Ascending aorta (tissue), 2 donors: ENCODE measurements around the gene MEOX1. TPM values are rescaled to one million over a fixed set of nuclear protein-coding genes. Genes with fewer than 3 reads are reported as not detected.

Experiments
- DNase-seq, 2 donors: peaks; one replicate each; pipeline ENCODE4 v3.0.0-alpha.2; 2019; ENCODE audit warnings: low spot score in 2 of 2
- H3K27ac ChIP-seq, 2 donors: fragments of 200-600 bp; sonication (generic); one replicate each; pipeline ENCODE4 v1.5.1; 2016 to 2017; ENCODE audit warnings: mild to moderate bottlenecking in 1 of 2
- H3K27me3 ChIP-seq: fragments of 200-600 bp; sonication (generic); one replicate; pipeline ENCODE4 v1.5.1; 2017
- H3K36me3 ChIP-seq, 2 donors: fragments of 200-600 bp; sonication (generic); one replicate each; pipeline ENCODE4 v1.5.1; 2016
- H3K4me1 ChIP-seq, 2 donors: fragments of 200-600 bp; sonication (generic); one replicate each; pipeline ENCODE4 v1.5.1; 2016 to 2017; ENCODE audit warnings: mild to moderate bottlenecking in 1 of 2
- H3K4me3 ChIP-seq, 2 donors: fragments of 200-600 bp; sonication (generic); one replicate each; pipeline ENCODE4 v1.5.1; 2016 to 2017; ENCODE audit warnings: mild to moderate bottlenecking in 1 of 2
- H3K9me3 ChIP-seq, 2 donors: fragments of 200-600 bp; sonication (generic); one replicate each; pipeline ENCODE4 v1.5.1; 2016
- intact Hi-C: fragments of 100-400 bp; cut with DNase I; formaldehyde crosslinking; loops from one replicate; pipeline ENCODE4 v1.15.1; 2023
- total RNA-seq: library from RNA; depleted of rRNA; stranded (reverse); fragments of >200 nt; gene quantifications from one replicate; pipeline ENCODE4 v1.1.0, GENCODE V29; 2016
- TF ChIP-seq, protein P1 (sequence below), 3 experiments: fragments of 200-600 bp in 2 of 3; fragments of 450-650 bp in 1 of 3; sonication (generic) in 2 of 3; IDR thresholded peaks; one replicate each; pipeline ENCODE4 v1.5.1; 2016 to 2019; ENCODE audit warnings: antibody characterized with exemption in 3 of 3, mild to moderate bottlenecking in 1 of 3, moderate library complexity in 1 of 3

The MEOX1 gene
- total RNA-seq, 1 donor from 2014 or later: 17.8 TPM

DNA sequence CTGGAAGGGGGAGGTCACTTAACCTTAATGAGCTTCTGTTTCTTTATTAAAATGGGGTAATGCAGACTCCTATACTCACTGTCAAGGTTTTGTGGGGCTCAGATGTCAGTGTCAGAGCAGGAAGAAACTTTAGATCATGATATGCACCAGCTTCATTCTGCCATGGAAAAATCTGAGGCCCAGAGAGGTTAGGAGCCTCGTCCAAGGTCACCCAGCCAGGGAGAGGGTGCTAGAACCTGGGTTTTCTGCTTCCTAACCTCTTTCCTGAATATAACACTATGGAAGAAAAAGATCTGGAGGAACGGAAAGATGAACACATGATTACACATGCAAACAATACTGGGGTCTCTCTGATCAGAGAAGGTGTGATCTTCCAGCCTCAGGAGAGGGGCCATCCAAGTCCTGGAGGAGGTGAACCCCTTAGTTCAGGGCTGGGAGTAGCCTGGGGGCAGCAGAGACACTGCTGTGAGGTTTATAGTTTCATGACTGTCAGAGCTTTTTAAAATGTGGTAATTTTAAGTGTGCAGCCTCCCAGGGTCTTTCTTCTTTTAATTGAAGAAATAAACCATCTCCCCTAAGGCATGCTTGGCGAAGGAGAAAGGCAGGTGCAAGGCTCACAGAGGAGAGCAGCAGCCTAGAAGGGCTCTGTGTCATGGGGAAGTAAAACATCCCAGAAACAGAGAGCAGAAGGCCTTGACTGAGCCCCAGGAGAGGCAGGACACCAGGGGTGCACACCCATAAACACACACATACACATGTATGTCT is 10.2 kb upstream of the MEOX1 start:
- Histone ChIP-seq H3K4me3 (no peak overlapping the region), H3K27me3 (no peaks in the 10 kb centered on the region), H3K36me3 (no peaks in the 10 kb centered on the region), H3K27ac (no peak overlapping the region), H3K4me1 (peaks cover 0 to 9% of the 10 kb centered on the region in 2 donors), H3K9me3 (no peaks in the 10 kb centered on the region)
- no peak for DNase-seq
- TF ChIP-seq, protein P1, sequence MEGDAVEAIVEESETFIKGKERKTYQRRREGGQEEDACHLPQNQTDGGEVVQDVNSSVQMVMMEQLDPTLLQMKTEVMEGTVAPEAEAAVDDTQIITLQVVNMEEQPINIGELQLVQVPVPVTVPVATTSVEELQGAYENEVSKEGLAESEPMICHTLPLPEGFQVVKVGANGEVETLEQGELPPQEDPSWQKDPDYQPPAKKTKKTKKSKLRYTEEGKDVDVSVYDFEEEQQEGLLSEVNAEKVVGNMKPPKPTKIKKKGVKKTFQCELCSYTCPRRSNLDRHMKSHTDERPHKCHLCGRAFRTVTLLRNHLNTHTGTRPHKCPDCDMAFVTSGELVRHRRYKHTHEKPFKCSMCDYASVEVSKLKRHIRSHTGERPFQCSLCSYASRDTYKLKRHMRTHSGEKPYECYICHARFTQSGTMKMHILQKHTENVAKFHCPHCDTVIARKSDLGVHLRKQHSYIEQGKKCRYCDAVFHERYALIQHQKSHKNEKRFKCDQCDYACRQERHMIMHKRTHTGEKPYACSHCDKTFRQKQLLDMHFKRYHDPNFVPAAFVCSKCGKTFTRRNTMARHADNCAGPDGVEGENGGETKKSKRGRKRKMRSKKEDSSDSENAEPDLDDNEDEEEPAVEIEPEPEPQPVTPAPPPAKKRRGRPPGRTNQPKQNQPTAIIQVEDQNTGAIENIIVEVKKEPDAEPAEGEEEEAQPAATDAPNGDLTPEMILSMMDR (IDR thresholded peaks at IDR 0.05): no peak
- intact Hi-C loops: no loop called here

DNA sequence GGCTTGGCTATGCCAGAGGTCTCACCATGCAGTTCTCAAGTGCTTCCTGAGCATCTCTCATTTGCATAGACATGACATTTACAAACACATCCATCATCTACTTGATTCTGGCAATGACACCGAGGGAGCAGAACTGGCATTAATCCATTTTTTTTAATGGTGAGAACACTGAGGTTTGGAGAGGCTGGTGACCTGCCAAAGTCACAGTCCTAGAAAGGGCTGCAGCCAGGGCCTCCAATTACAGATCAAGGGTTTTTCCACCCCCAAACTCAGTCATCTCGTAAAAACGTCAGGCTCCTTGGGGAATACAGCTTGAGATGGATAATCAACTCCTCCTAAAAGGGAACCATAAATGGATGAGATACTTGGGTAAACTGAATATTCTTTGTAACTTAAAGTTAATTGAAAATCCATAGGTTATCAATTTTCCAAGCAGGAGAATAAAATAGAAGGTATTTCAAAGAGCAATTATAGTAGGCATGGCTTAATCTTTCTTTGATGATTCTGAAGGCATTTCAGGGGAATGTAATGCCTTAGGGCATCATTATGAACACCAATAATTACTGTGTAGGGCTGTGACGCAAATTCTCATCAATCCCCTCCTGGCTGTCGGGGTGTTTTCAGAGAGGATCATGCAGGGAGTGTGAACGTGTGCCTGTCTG is 9.4 kb upstream of the MEOX1 start:
- Histone ChIP-seq H3K27me3 (no peaks in the 10 kb centered on the region), H3K9me3 (no peaks in the 10 kb centered on the region), H3K27ac (no peak overlapping the region), H3K4me1 (peaks cover 0 to 9% of the 10 kb centered on the region in 2 donors), H3K4me3 (no peak overlapping the region), H3K36me3 (no peaks in the 10 kb centered on the region)
- no peak for DNase-seq
- intact Hi-C loops: no loop called here
- TF ChIP-seq, protein P1 (IDR thresholded peaks at IDR 0.05): no peak

DNA sequence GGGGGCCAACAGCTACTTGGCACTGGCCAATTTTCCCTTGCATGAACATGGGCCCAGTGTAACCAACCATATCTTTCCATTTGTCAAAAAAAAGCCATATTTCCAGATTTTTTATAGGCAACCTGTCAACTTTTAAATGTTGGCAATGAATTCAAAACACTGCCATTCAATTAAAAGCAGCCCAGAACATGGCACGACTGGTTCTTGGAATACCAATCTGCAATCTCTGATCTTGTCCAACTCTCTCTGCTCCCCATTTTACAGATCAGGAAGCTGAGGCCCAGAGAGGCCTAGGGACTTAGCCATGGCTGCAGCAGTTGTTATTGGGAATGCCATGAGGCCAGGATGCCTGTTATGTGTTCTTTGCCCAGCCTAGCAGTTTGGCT is 8.9 kb upstream of the MEOX1 start:
- no peak overlapping the region for H3K4me3 ChIP-seq
- peaks cover 0 to 9% of the 10 kb centered on the region in 2 donors for H3K4me1 ChIP-seq
- intact Hi-C loops: no loop called here
- no peaks in the 10 kb centered on the region for H3K27me3 ChIP-seq
- H3K9me3 ChIP-seq: no peaks in the 10 kb centered on the region
- DNase-seq: no peak
- no peaks in the 10 kb centered on the region for H3K36me3 ChIP-seq
- TF ChIP-seq, protein P1 (IDR thresholded peaks at IDR 0.05): no peak
- no peak overlapping the region for H3K27ac ChIP-seq

- Histone ChIP-seq H3K36me3 (no peaks in the 10 kb centered on the region), H3K9me3 (no peaks in the 10 kb centered on the region), H3K4me1 (peaks cover 0 to 9% of the 10 kb centered on the region in 2 donors), H3K27ac (no peak overlapping the region), H3K4me3 (no peak overlapping the region), H3K27me3 (no peaks in the 10 kb centered on the region)
- intact Hi-C loops: no loop called here
- no peak for DNase-seq
- TF ChIP-seq, protein P1 (IDR thresholded peaks at IDR 0.05): no peak
These were observed 8.4 kb upstream of the MEOX1 start for GRCh38 chr17:43669971-43670644.

DNA sequence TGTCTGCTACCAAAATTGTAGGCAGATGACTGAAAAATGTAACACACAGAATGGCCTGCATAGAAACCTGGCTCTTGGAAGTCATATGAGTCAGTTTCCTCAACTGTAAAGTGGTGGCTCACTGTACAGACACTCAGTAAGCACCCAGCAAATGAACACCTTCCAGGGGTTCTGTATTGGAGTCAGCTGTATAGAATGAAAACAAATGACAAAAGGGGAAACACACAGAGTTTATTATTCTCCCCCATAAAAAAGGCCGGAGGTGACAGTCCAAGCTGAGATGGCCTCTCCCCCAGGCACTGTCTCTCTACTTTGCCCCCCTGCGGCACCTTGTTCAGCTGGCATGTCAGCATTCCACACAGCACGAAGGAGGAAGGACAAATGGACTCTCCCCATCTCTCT is 6.2 kb upstream of the MEOX1 start:
- intact Hi-C loops: no loop called here
- peaks cover 0 to 9% of the 10 kb centered on the region in 2 donors for H3K4me1 ChIP-seq
- no peak overlapping the region for H3K27ac ChIP-seq
- TF ChIP-seq, protein P1 (IDR thresholded peaks at IDR 0.05): no peak
- no peaks in the 10 kb centered on the region for H3K36me3 ChIP-seq
- H3K27me3 ChIP-seq: no peaks in the 10 kb centered on the region
- DNase-seq: no peak
- H3K9me3 ChIP-seq: no peaks in the 10 kb centered on the region
- H3K4me3 ChIP-seq: no peak overlapping the region
